GM12875 (cell line): Measurements from ENCODE around the gene DUSP5.
"Not testable (repeated sequence)": the region's sequence is repeated elsewhere in the genome, so short reads cannot be mapped to it uniquely, and the experiment has no call there.

Experiments used
- H3K4me3 ChIP-seq: one replicate; pipeline ENCODE4 v1.5.1; 2011; ENCODE audit warnings: low read depth, low read length, control low read depth
- CTCF ChIP-seq: IDR thresholded peaks from 2 replicates; pipeline ENCODE4 v1.5.1; 2011; ENCODE audit warnings: low read depth, mild to moderate bottlenecking, control low read depth, inconsistent platforms, low read length, moderate library complexity, borderline replicate concordance; ENCODE audit not compliant: insufficient read depth

DUSP5 gene

GRCh38 chr10:110524179-110524858 lies 26.6 kb downstream of the DUSP5 start:
- TF ChIP-seq CTCF: no peak
- no peak overlapping the region for H3K4me3 ChIP-seq

GRCh38 chr10:110524859-110525232 lies 27.1 kb downstream of the DUSP5 start:
- H3K4me3 ChIP-seq: no peak overlapping the region
- no peak for TF ChIP-seq CTCF

- TF ChIP-seq CTCF: no peak
- H3K4me3 ChIP-seq: no peak overlapping the region
Measured at GRCh38 chr10:110525349-110526260, 27.9 kb downstream of the DUSP5 start.

GRCh38 chr10:110527731-110528171 lies 30.0 kb downstream of the DUSP5 start:
- H3K4me3 ChIP-seq: no peak overlapping the region
- TF ChIP-seq CTCF: no peak

- TF ChIP-seq CTCF: no peak
Measured at GRCh38 chr10:110528224-110528996, 30.7 kb downstream of the DUSP5 start.

GRCh38 chr10:110528997-110529524 lies 31.4 kb downstream of the DUSP5 start:
- H3K4me3 ChIP-seq: not testable (repeated sequence)

More at GRCh38 chr10:110528224-110528996, 30.7 kb downstream of the DUSP5 start:
- H3K4me3 ChIP-seq: no peak overlapping the region

GRCh38 chr10:110529596-110530011 lies 31.9 kb downstream of the DUSP5 start:
- no peak for TF ChIP-seq CTCF
- H3K4me3 ChIP-seq: no peak overlapping the region
